Superior temporal gyrus (tissue), 1 donor: Measurements from ENCODE around the gene DLL3.

Experiments used
- DNase-seq: peaks from one replicate; pipeline ENCODE4 v3.0.0-alpha.2; 2016; ENCODE audit errors: extremely low spot score

DLL3 gene

GRCh38 chr19:39554701-39555311, 56.1 kb downstream of the DLL3 start:
- no peak for DNase-seq

GRCh38 chr19:39555883-39556282, 57.1 kb downstream of the DLL3 start:
- DNase-seq: no peak
